ENCODE results near the gene PDGFB.

The PDGFB gene
- 2.7 to 24.3 reads per million in 2 experiments for total RNA-seq

DNA sequence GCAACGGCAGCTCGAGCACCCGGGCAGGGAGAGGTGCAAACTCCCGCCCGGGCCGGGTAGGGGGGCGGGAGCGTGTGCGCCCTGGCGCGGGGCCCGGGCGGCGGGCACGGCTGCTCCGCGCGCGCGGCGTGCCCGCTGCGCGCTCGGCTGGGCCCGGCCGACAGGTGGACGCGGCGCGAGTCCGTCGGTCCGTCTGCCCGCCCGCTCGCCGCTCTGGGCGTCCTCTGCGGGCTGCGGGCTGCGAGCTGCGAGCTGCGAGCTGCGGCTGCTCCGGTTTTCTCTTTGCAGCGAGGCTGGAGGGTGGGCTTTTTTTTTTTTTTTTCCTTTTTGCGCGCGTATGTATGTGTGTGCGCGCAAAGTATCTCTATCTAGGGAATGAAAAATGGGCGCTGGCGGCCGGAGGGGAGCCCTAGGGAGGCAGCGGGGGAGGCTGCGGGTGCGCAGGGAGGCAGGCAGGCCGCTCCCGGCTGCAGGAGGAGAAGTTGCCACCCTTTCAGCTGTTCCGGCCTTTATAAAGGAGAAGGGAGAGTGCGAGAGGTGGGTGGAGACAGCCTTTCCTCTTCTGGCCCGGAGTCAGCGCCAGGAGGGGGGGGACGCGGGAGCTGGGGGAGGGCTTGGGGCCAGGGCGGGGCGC, at the start of gene PDGFB:
Gene PDGFB, minus strand, starts transcription at position 487 of the 634 bp plus-strand sequence. CDS start 1,019 bp downstream, outside the sequence.
- DNase-seq (ENCODE audit: low read depth), result no peak

DNA sequence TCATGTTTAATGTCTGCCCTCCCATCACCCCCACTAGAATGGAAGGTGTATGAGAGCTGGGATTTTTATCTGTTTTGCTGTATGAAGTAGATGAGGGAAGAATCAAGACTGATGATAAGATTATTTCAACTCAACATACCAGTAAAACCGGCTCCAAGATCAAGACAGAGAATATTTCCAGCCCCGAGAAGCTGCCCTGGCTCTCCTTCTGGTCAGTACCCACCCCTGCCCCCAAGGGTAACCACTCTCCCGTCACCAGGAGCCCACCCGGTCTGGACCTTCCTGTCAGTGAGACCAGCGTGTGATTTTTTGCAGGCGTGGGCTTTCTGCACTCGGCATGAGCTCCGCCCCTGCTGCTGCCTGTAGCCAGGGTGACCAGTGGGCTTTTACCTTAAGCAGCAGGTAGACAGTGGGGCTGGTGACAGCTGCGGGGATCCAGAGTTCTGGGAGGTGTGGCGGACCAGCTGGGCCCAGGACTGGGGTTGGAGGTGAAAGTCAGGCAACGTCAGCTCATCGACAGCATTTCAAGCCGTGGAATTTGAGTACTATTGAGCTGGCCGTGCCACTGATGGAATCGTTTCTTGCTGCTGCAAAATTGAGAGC, 49.1 kb upstream of the PDGFB start:
- DNase-seq (ENCODE audit: low read depth), result no peak

DNA sequence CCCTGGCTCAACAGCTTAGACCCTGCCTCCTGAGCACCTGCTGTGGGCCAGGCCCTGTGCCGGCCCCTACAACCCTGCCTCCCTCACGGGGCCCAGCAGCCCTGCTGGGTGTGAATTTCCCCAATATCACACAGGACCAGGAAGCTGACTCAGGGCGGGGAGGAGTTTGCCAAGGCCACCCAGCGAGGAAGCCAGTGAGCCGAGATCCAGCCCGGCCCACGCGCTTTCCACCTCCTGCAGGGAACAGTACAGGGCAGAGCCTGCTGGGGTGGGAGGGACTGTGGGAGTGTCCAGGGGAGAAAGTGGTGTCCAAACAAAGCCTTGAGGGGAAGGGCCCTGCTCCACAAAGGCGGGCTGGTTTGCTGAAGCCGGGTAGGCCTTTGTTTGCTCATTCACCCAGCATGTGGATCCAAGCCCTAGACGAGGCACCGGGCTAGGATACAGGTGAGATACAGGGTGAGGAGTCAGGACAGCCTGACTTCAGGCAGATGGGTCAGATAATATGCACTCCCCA, 47.8 kb upstream of the PDGFB start:
- no peak for DNase-seq (ENCODE audit: low read depth)

- no peak for DNase-seq (ENCODE audit: low read depth)
Measured at GRCh38 chr22:39292031-39292462, 47.3 kb upstream of the PDGFB start.

- no peak for DNase-seq (ENCODE audit: low read depth)
Measured at GRCh38 chr22:39291523-39291922, 46.7 kb upstream of the PDGFB start.

GRCh38 chr22:39290724-39291161, 46.0 kb upstream of the PDGFB start:
- DNase-seq (ENCODE audit: low read depth), result no peak

GRCh38 chr22:39289975-39290720, 45.4 kb upstream of the PDGFB start:
- DNase-seq (ENCODE audit: low read depth), result no peak

- DNase-seq (ENCODE audit: low read depth), result no peak
Measured at GRCh38 chr22:39289533-39289932, 44.8 kb upstream of the PDGFB start.

- no peak for DNase-seq (ENCODE audit: low read depth)
Measured at GRCh38 chr22:39288135-39288898, 43.5 kb upstream of the PDGFB start.

DNA sequence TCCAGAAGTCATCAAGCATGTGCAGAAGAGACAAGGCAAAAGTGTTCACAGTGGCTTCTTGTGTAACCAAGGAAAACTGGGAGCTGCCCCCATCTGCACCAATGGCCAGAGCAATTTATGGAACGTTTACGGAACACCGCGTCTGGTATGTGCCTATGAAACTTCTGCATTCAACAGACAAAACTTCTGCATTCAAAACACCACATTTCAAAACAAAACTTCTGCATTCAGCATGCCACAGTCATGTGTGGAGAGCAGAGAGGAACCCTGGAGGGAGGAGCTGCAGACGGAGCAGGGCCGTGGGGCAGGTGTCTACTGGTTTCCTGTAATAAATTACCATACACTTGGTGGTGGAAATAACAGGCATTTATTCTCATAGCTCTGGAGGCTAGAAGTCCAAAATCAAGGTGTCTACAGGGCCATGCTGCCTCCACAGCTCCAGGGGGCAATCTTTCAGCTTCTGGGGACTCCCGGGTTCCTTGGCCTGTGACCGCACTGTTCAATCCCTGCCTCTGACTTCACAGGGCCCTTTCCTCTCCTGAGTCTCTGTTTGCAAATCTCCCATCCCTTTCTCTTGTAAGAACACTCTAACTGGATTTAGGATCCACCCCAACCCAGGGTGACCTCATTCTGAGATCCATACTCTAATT, 42.4 kb upstream of the PDGFB start:
- no peak for DNase-seq (ENCODE audit: low read depth)

- no peak for DNase-seq (ENCODE audit: low read depth)
Measured at GRCh38 chr22:39284983-39285382, 40.2 kb upstream of the PDGFB start.

DNA sequence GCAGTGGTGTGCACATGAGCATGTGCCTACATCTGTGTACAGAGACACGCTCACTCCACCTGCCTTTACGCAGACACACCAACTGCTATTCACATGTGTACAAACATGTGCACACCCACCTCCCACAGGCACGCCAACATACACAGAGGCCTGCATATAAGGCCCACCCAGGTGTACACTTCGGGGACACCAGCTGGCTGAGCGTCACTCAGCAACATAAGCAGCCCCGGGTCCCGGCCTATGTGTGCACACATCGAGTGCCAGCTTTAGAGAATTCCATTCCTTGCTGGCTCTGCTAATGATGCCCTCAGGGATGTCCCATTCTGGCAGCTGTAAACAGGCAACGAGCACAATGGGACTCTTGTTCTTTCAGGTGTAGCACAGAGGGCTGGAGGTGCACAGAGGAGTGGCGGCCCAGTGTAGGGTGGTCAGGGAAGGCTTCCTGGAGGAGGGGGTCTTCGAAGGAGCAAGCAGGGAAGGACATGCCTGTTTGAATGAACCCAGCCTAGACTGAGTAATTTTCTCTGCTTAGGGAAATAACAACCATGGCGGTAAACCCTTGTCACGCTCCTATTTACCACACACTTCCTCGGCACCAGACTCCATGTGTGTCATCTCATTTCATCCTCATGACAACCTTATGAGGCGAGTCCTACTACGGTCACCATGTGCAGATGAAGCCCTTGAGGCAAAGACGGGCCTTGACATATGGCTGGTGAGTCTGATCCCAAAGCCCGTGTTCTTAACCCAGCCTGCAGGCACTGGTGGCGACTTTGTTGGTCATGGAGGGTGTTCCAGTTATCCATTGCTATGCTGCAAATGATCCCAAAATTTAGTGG, 39.6 kb upstream of the PDGFB start:
- DNase-seq (ENCODE audit: low read depth), result no peak

DNA sequence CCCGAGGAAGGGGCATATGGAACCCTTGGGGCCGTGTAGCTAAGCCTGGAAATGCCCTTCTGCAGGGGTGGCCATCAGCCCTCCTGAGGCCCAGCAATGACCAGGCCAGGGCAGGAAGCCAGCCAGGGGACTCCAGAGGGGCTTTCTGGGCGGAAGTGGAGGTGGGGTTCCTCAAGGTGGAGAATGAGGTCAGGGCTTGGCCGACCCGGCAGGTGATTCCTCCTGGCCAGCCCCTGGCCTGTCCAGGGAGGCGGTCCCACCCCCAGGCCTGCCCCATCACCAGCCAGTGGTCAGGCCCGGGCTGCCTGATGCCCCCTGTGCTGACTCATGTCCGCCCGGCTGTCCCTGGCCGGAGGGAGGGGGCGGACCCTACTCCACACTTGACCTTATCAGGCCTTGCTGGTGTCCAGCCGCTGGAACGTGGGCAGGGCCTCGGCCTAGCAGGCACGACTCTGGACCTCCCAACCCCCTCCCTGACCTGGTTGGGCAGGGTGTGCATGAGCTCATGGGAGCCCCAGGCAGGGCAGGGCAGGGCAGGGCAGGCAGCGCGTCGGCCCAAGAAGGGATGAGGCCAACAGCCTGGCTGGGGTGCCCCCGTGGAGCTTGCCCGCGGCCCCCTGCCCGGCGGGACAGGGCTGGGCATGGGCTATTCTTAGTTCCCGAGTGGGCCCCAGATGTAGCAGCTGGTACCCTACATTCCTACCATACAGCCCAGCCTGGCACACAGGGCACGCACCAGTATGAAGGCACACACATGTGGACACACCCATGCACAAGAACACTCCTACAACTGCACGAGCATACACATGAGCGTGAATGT, 38.8 kb upstream of the PDGFB start:
- no peak for DNase-seq (ENCODE audit: low read depth)

DNA sequence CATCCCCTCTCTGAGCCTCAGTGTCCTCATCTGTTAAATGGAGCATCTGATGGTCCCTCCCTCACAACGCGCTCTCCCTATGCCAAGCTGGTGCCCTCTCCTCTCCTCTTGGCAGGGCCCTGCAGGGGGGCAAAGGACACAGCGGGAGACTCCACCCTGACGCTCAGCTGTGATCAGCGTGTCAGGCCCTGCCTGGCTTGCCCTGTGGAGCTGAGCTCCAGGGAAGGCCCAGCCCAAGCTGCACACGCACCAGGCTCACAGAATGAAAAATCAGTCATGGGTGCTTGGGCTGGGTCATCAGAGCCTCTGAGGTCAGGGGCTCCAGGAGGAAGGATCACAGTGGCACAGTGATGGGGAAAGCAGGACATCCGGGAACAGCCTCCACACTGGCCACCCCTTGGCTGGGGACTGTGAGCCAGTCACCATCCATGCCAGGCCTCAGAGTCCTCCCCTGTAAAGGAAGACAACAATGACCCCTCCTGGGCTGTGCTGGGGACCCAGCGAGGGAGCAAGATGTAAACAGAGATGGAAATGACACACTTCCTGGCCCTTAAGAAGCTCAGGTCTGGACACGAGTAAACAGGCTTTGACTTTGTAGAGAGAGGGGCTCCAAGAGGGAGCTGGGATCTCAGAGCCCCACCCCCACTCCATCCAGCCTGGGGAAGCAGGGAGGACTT, 38.0 kb upstream of the PDGFB start:
- no peak for DNase-seq (ENCODE audit: low read depth)

- DNase-seq (ENCODE audit: low read depth), result no peak
Measured at GRCh38 chr22:39281126-39281525, 36.3 kb upstream of the PDGFB start.

DNA sequence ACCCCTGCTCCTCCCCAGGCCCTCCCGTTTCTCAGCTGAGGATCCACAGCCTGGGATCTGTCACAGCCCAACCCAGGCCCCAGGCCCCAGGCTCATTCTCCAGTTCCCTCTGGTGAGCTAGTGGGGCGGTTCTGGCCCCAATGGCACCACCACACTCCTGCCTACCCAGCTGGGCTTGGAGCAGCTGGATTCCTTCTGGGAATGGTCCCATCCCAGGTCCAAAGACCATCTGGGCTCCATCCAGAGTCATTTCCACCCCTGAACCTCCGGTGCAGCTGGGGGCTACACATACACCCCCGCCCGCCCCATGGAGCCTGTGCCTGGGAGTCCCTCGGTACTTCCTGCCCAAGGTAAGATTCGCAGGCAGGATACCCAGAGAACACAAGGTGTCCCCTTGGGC, 35.5 kb upstream of the PDGFB start:
- no peak for DNase-seq (ENCODE audit: low read depth)

- no peak for DNase-seq (ENCODE audit: low read depth)
Measured at GRCh38 chr22:39279170-39279850, 34.5 kb upstream of the PDGFB start.

- no peak for DNase-seq (ENCODE audit: low read depth)
Measured at GRCh38 chr22:39278040-39278439, 33.3 kb upstream of the PDGFB start.

Measured in T follicular helper cell (primary cell).